GM20431 (cell line): ENCODE measurements around the gene ADPRHL1.
"Not testable (repeated sequence)": the region's sequence is repeated elsewhere in the genome, so short reads cannot be mapped to it uniquely, and the experiment has no call there.

Source experiments
- in situ Hi-C: fragments of 300-500 bp; cut with MseI, MboI; formaldehyde crosslinking; loops from one replicate; pipeline ENCODE4 v1.15.0; 2020; ENCODE audit warnings: low sequenced_read_pairs; ENCODE audit not compliant: unreplicated experiment

ADPRHL1 gene

GRCh38 chr13:113387396-113387795 lies 65.9 kb downstream of the ADPRHL1 start:
- in situ Hi-C loops = no loop called here

DNA sequence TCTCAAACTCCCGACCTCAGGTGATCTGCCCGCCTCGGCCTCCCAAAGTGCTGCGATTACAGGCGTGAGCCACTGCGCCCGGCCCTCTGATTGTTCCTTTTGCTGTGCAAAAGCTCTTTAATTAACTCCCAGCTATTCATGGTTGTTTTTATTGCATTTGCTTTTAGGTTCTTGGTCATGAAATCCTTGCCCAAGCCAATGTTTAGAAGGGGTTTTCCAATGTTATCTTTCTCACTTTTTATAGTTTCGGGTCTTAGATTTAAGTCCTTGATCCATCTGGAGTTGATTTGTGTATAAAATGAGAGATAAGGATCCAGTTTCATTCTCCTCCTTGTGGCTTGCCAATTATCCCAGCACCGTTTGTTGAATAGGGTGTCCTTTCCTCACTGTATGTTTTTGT lies 70.2 kb downstream of the ADPRHL1 start:
- in situ Hi-C loops = no loop called here

- in situ Hi-C loops = not testable (repeated sequence)
Observed at GRCh38 chr13:113382542-113382941, 70.7 kb downstream of the ADPRHL1 start.

- in situ Hi-C loops = no loop called here
Observed at GRCh38 chr13:113378825-113379224, 74.5 kb downstream of the ADPRHL1 start.

DNA sequence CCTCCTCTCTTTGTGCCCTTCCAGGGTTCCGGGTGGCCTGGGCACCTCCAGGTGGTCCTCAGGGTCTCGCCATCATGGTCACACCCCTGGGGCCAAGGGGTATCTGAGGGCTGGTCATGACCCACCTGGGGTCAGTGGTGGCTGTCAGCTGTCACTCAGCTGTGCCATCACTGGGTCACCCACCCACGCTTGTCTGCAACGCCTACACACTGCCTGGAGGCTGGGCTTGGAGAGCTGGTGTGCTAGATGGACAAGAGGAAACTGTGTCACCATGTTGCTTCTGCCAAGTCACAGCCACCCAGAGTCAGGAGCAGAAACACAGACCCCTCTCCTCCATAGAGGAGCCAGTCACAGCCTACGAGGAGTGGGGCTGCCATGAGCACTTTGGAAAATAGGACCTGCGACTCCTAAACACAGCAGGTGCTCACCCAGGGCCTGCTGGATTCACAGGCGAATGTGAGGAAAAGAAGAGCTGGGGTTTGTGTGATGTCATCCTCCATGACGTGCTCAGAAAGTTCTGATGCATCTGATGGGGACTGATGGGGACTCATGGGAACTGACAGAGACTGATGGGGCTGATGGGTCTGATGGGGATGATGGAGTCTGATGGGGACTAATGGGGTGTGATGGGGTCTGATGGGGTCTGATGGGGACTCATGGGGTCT lies 78.6 kb downstream of the ADPRHL1 start:
- in situ Hi-C loops = no loop called here

DNA sequence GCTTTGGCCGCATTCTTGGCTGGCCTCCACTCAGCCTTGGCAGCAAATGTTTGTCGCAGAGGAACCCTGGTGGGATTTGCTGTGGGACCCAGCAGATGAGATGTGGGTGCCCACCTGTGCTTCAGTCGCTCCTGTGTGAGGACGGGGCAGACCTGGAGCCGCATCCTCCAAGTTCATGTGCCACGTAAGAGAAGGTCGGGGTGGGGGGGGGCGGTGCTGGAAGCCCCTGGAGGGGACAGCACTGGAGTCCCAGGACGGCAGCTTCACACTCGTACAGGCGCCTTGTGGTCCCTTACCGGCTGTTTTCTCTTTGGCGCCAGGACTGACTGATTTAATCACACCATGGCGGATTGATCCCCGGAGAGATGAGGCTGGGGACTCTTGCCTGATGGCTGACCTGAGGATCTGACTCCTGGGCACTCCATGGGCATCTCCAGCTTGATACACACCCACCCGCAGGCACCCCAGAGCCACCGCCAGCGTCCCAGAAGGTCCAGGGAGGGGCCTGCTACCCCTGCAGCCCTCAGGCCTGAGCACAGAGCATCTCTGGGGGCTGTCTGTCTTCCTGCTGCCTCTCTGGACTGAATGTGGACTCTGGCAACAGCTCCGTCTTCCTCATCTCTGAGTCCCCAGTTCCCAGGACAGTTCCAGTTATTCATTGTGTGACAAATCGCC lies 79.3 kb downstream of the ADPRHL1 start:
- in situ Hi-C loops = no loop called here

GRCh38 chr13:113371701-113372100 lies 81.6 kb downstream of the ADPRHL1 start:
- in situ Hi-C loops = not testable (repeated sequence)

GRCh38 chr13:113371061-113371460 lies 82.2 kb downstream of the ADPRHL1 start:
- in situ Hi-C loops = no loop called here

- in situ Hi-C loops = no loop called here
Observed at GRCh38 chr13:113369881-113370280, 83.4 kb downstream of the ADPRHL1 start.

DNA sequence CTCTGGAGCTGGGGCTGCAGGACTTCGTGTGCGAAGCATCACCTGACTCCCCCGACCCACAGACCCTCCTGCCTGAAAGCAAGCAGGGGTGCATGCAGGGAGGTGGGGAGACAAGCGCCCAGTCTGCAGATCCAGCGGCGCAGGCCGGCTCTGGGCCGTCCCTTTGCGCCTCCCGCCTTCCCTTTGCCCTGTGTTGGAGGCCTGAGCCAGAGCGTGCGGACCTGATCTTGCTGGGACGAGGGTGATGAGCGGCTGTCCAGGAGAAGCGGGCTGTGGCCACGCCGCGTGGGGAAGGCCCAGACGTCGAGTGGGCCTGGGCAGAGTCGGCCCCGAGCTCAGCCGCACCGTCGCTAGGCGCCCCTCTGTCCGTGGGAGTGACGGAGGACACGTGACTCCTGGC lies 84.1 kb downstream of the ADPRHL1 start:
- in situ Hi-C loops = no loop called here

GRCh38 chr13:113368353-113368752 lies 84.9 kb downstream of the ADPRHL1 start:
- in situ Hi-C loops = not testable (repeated sequence)

DNA sequence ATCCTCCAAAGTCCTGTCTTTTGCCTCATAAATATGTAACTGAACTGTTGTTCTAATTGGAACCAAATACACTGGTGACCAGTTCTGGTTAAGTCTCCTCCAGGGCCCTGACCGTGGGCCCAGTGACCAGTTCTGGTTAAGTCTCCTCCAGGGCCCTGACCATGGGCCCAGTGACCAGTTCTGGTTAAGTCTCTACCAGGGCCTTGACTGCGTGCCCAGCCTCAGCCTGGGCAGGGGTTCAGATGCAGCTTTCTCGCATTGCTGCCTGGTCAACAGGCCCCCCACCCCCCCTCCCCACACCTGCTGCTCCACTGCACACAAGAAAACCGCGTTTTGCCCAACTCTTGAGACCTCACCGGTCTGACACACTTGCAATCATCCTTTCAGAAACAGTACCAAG lies 85.5 kb downstream of the ADPRHL1 start:
- in situ Hi-C loops = no loop called here

- in situ Hi-C loops = no loop called here
Observed at GRCh38 chr13:113367020-113367560, 86.2 kb downstream of the ADPRHL1 start.

DNA sequence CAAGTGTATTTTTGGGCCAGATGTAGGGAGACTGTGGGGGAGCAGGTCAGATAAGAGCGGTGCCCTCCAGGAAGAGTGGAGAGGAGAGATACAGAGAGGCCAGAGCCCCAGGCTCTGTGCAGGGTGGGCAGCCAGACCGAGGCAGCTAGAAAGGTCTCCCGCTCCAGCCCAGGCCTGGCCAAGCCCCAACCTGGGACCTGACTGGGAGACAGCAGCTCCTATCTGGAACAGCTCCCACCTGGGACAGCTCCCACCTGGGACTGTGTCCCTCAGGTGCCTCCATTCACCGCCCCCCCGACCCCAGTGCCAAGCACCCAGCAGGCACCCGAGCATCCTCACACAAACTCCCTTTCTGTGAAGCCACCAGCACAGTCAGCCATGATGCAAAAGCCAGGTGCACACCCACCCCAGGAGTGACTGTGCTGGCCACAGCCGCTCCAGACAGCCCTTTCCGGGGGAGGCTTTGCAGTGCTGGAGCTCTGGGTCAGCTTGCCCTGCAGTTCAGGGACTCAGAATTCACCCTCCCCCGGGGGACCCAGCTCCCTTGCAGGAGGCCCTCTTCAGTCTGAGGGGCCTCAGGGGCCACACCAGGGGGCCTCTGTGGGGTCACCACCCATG lies 87.2 kb downstream of the ADPRHL1 start:
- in situ Hi-C loops = no loop called here

- in situ Hi-C loops = no loop called here
Observed at GRCh38 chr13:113365583-113365970, 87.7 kb downstream of the ADPRHL1 start.

DNA sequence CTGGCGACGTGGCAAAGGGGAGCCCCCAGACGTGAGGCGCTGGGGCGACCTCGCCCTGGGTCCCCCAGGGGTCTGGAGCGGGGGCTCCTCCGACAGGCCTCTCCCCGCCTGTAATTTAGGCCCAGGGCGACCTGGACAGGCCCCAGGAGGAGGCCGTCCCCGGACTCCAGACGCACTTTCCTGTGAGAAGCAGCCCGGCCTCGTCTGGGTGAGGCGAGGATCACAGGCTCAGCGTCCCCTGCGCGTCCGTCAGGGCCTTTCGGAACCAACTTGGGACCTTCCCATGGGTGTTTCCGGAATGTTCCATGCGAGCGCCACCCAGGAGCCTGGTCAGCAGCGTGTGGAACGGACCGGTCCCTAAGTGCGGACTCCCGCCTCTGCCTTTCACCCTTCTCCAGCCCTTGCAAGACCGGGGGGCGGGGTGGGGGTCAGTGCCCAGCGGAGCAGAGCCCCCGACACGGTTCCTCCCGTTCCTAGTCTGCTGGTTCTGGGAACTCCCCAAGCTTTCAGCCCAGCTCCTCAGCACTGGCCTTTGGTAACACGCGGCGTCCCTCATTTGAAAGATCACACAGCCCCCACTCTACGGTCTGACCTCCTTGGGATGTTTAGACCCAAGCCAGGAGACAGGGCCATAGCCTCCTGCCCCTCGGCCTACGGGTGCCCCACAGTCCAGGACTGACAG lies 88.2 kb downstream of the ADPRHL1 start:
- in situ Hi-C loops = no loop called here

- in situ Hi-C loops = no loop called here
Observed at GRCh38 chr13:113364311-113364889, 88.9 kb downstream of the ADPRHL1 start.

GRCh38 chr13:113361406-113361805 lies 91.9 kb downstream of the ADPRHL1 start:
- in situ Hi-C loops = no loop called here

- in situ Hi-C loops = no loop called here
Observed at GRCh38 chr13:113360446-113360845, 92.8 kb downstream of the ADPRHL1 start.

GRCh38 chr13:113359571-113359970 lies 93.7 kb downstream of the ADPRHL1 start:
- in situ Hi-C loops = no loop called here
